Measurements from ENCODE around the gene MYL6. TPM values are rescaled to one million over a fixed set of nuclear protein-coding genes. Genes with fewer than 3 reads are reported as not detected.

MYL6 gene
- total and polyA plus RNA-seq, 2 experiments from 2014 or later, result 2,662 to 3,948 TPM

DNA sequence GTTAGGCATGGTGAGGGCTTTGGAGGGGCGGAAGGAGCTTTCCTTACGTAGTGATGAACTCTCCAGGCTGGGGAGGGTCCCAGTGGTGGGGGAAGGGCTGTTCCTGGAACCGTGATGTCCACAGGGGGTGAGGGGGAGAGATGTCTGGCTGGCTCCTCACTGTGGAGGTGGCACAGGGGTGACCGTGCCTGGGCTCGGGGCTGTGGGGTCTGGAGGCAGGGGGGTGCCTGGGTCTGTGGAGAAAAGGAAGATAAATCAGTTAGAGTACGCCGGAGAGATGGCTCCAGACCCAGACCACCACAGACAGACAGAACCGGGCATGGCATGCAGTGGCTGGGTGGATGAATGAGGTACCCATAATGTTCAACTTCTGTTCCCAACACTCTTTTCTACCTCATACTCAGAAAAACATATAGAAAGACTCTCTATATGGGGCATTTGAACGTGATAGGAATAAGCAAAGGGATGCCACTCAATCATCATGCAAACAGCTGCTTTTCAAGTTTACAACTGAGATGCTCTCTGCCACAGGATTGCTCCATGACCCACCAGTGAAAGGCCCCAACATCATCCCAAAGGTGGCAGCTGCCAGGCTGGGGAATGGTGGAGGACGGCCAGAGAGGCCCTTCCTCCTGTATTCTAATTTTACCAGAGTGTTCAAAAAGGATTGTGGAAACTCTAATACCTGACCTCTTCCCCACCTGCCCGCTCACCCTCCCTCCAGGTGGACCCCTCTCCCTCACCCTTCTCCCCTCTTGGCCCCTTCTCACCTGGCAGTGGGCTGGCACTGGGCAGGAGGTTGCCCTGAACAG, 5.6 kb downstream of the MYL6 start:
- 54 to 66% methylated on average over 11 of the region's 11 CpGs for WGBS, 2 experiments (ENCODE audit: low coverage in 1 of 2, low lambda C conversion rate in 2 of 2, missing lambda C conversion rate in 2 of 2)
- Histone ChIP-seq H3K4me3 (no peak overlapping the region), H3F3A (ENCODE audit: insufficient read depth) (peaks cover 84% of the 10 kb centered on the region), H3K36me3 (ENCODE audit: low read depth) (peaks cover 20% of the 10 kb centered on the region), H3K79me2 (ENCODE audit: insufficient read depth) (peaks cover 31% of the 10 kb centered on the region), H3K27ac (0 out of 2 replicates have a peak overlapping the region, but pooled peaks have one; percentile 89), H3K4me1 (ENCODE audit: insufficient read depth) (peaks cover 14% of the 10 kb centered on the region), H2AFZ (no peak overlapping the region), H3K9ac (no peak overlapping the region), H3K9me3 (ENCODE audit: low read depth) (no peaks in the 10 kb centered on the region), H3K27me3 (replicated peaks; ENCODE audit: insufficient read depth) (no peaks in the 10 kb centered on the region), H3K4me2 (ENCODE audit: unreplicated experiment) (no peak overlapping the region), H4K20me1 (ENCODE audit: insufficient read depth) (0 out of 2 replicates have a peak, but pooled peaks cover 9% of the 10 kb centered on the region), H3K9me2 (ENCODE audit: insufficient read depth) (no peaks in the 10 kb centered on the region)
- no peak for DNase-seq
- in situ Hi-C loops (cut with MboI), result no loop called here
- TF ChIP-seq EZH2 (IDR thresholded peaks at IDR 0.05; ENCODE audit: insufficient read depth, poor library complexity, severe bottlenecking) (no peak), EZH2phosphoT487 (IDR thresholded peaks at IDR 0.05; ENCODE audit: insufficient read depth, low read depth) (no peak)

DNA sequence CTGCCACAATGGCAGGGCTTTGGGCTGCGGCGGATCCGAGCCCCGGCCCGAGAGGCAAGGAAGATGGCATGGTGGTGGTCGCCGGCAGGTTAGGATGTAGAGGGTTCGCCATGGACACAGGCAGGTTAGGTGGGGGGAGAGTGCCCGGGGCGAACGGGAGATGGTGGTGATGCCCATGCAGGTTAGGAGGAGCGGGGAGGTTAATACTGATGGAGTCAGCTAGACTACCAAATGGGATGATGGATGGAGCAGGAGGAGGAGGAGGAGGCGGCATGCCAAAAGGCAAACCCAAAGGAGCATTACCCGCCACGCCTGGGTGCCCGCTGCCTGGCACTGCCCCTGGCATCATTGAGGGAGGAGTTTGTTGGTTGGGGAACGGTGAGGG, 6.2 kb downstream of the MYL6 start:
- in situ Hi-C loops (cut with MboI), result no loop called here
- H3K4me2 ChIP-seq (ENCODE audit: unreplicated experiment), result no peak overlapping the region
- H3F3A ChIP-seq (ENCODE audit: insufficient read depth), result peaks cover 78% of the 10 kb centered on the region
- no peak overlapping the region for H3K27ac ChIP-seq
- no peak overlapping the region for H3K9ac ChIP-seq
- peaks cover 14% of the 10 kb centered on the region for H3K4me1 ChIP-seq (ENCODE audit: insufficient read depth)
- H3K27me3 ChIP-seq (replicated peaks; ENCODE audit: insufficient read depth), result no peaks in the 10 kb centered on the region
- no peak overlapping the region for H2AFZ ChIP-seq
- 0 out of 2 replicates have a peak, but pooled peaks cover 9% of the 10 kb centered on the region for H4K20me1 ChIP-seq (ENCODE audit: insufficient read depth)
- H3K9me3 ChIP-seq (ENCODE audit: low read depth), result no peaks in the 10 kb centered on the region
- peaks cover 25% of the 10 kb centered on the region for H3K79me2 ChIP-seq (ENCODE audit: insufficient read depth)
- H3K36me3 ChIP-seq (ENCODE audit: low read depth), result peaks cover 20% of the 10 kb centered on the region
- H3K4me3 ChIP-seq, result no peak overlapping the region
- no peaks in the 10 kb centered on the region for H3K9me2 ChIP-seq (ENCODE audit: insufficient read depth)
- DNase-seq, result no peak
- no peak for TF ChIP-seq EZH2 (IDR thresholded peaks at IDR 0.05; ENCODE audit: insufficient read depth, poor library complexity, severe bottlenecking)
- TF ChIP-seq EZH2phosphoT487 (IDR thresholded peaks at IDR 0.05; ENCODE audit: insufficient read depth, low read depth), result no peak
- WGBS, 2 experiments (ENCODE audit: low coverage in 1 of 2, low lambda C conversion rate in 2 of 2, missing lambda C conversion rate in 2 of 2), result 90 to 91% methylated on average over 17 of the region's 17 CpGs

DNA sequence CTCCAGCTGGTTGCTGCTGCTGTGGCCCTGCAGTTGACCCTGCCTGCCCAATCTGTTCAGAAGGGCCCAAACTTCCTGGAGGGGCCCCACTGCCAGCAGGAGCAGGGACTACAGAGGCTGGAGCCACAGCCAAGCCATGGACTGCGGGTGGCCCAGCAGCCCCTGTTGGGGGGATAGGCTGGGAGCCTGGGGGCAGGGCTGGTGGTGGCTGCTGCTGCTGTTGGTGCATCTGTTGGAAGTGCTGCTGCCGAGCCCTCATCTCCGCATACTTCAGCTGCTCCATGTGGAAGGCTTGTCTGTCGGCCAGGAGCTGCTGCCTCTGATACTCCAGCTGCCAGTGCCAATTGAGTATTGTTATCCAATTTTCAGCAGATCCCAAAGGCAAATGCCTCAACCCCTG, 7.2 kb downstream of the MYL6 start:
- Histone ChIP-seq H3K9me2 (ENCODE audit: insufficient read depth) (no peaks in the 10 kb centered on the region), H3K4me2 (ENCODE audit: unreplicated experiment) (no peak overlapping the region), H3K27ac (0 out of 2 replicates have a peak overlapping the region, but pooled peaks have one; percentile 7), H3K4me1 (ENCODE audit: insufficient read depth) (peaks cover 6% of the 10 kb centered on the region; the same call in 1 of the 2 replicates), H3K4me3 (no peak overlapping the region), H2AFZ (no peak overlapping the region), H3K9me3 (ENCODE audit: low read depth) (no peaks in the 10 kb centered on the region), H3K36me3 (ENCODE audit: low read depth) (peaks cover 14% of the 10 kb centered on the region), H3F3A (ENCODE audit: insufficient read depth) (peaks cover 68% of the 10 kb centered on the region), H3K27me3 (replicated peaks; ENCODE audit: insufficient read depth) (no peaks in the 10 kb centered on the region), H3K79me2 (ENCODE audit: insufficient read depth) (peaks cover 15% of the 10 kb centered on the region), H4K20me1 (ENCODE audit: insufficient read depth) (0 out of 2 replicates have a peak, but pooled peaks cover 6% of the 10 kb centered on the region), H3K9ac (no peak overlapping the region)
- 55% methylated on average over 4 of the region's 4 CpGs for WGBS, 2 experiments (ENCODE audit: low coverage in 1 of 2, low lambda C conversion rate in 2 of 2, missing lambda C conversion rate in 2 of 2)
- peak; percentile 22 for DNase-seq
- in situ Hi-C loops (cut with MboI), result no loop called here
- no peak for TF ChIP-seq EZH2phosphoT487 (IDR thresholded peaks at IDR 0.05; ENCODE audit: insufficient read depth, low read depth)
- TF ChIP-seq EZH2 (IDR thresholded peaks at IDR 0.05; ENCODE audit: insufficient read depth, poor library complexity, severe bottlenecking), result no peak

DNA sequence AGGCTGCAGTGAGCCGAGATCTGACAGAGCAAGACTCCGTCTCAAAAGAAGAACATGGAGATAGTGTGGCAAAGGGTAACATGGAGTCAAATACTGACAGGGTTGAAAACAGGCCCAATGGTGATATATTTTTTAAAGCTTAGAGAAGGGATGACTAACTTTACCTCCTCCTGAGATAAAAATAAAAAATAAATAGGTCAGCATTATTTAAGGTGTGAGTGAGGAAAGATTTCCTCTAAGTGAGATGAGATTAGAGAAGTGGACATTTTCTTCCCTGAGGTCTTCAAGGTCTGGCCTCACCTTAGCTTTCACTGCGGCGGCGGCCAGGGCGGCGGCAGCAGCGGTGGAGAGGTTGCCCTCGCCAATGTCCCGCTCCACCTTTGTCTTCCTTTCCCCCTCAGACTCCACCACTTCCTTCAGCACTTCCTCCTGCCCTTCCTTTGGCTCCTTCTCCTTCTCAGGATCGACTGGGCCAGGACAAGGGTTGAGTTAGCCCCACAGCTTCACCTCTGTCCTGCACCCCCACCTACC, 11.1 kb downstream of the MYL6 start:
- Histone ChIP-seq H3K27me3 (replicated peaks; ENCODE audit: insufficient read depth) (no peaks in the 10 kb centered on the region), H3K79me2 (ENCODE audit: insufficient read depth) (no peaks in the 10 kb centered on the region), H3K4me3 (no peak overlapping the region), H3K36me3 (ENCODE audit: low read depth) (peaks cover 20% of the 10 kb centered on the region; the same call in 1 of the 2 replicates), H2AFZ (no peak overlapping the region), H3F3A (ENCODE audit: insufficient read depth) (peaks cover 30% of the 10 kb centered on the region), H3K27ac (no peak overlapping the region), H3K9ac (no peak overlapping the region), H3K4me2 (ENCODE audit: unreplicated experiment) (no peak overlapping the region), H3K9me3 (ENCODE audit: low read depth) (no peaks in the 10 kb centered on the region), H4K20me1 (ENCODE audit: insufficient read depth) (no peaks in the 10 kb centered on the region), H3K4me1 (ENCODE audit: insufficient read depth) (no peaks in the 10 kb centered on the region), H3K9me2 (ENCODE audit: insufficient read depth) (no peaks in the 10 kb centered on the region)
- 97 to 100% methylated on average over 11 of the region's 11 CpGs for WGBS, 2 experiments (ENCODE audit: low coverage in 1 of 2, low lambda C conversion rate in 2 of 2, missing lambda C conversion rate in 2 of 2)
- TF ChIP-seq EZH2phosphoT487 (IDR thresholded peaks at IDR 0.05; ENCODE audit: insufficient read depth, low read depth) (no peak), EZH2 (IDR thresholded peaks at IDR 0.05; ENCODE audit: insufficient read depth, poor library complexity, severe bottlenecking) (no peak)
- in situ Hi-C loops (cut with MboI), result no loop called here
- no peak for DNase-seq

Measured in GM23248 (cell line).